NB4 (cell line): Measurements from ENCODE around the gene BAHD1.

Experiments used
- DNase-seq: peaks from one replicate; pipeline ENCODE4 v3.0.0; 2010; ENCODE audit warnings: low read depth
- H3K4me3 ChIP-seq: one replicate; pipeline ENCODE4 v1.5.1; 2011; ENCODE audit warnings: mild to moderate bottlenecking, low read depth, low read length, moderate library complexity
- CTCF ChIP-seq: IDR thresholded peaks from one replicate; pipeline ENCODE4 v1.5.1; 2012; ENCODE audit warnings: low read depth, low read length
- MAX ChIP-seq: IDR thresholded peaks from 2 replicates; pipeline ENCODE4 v1.6.1; 2011; ENCODE audit warnings: low read depth, low read length
- MYC ChIP-seq: IDR thresholded peaks from 2 replicates; pipeline ENCODE4 v1.6.1; 2011; ENCODE audit warnings: low read depth, low read length
- POLR2A ChIP-seq: IDR thresholded peaks from 2 replicates; pipeline ENCODE4 v1.6.1; 2011; ENCODE audit warnings: mild to moderate bottlenecking; ENCODE audit not compliant: insufficient read length; ENCODE audit errors: extremely low read depth

Gene BAHD1

GRCh38 chr15:40471808-40472150, 31.0 kb downstream of the BAHD1 start:
- no peak for TF ChIP-seq MAX
- TF ChIP-seq CTCF: no peak
- no peak for TF ChIP-seq MYC
- no peak for TF ChIP-seq POLR2A
- no peak for DNase-seq
- peak overlapping the region; percentile 67 for H3K4me3 ChIP-seq

GRCh38 chr15:40472171-40472727, 31.5 kb downstream of the BAHD1 start:
- H3K4me3 ChIP-seq: peak overlapping the region; percentile 67
- DNase-seq: no peak
- no peak for TF ChIP-seq MYC
- TF ChIP-seq MAX: no peak
- no peak for TF ChIP-seq CTCF
- no peak for TF ChIP-seq POLR2A

- no peak for TF ChIP-seq MYC
- TF ChIP-seq POLR2A: no peak
- no peak for TF ChIP-seq MAX
- TF ChIP-seq CTCF: no peak
- H3K4me3 ChIP-seq: no peak overlapping the region
- no peak for DNase-seq
These were observed 33.8 kb downstream of the BAHD1 start for GRCh38 chr15:40474581-40474980.

GRCh38 chr15:40477642-40478327, 37.0 kb downstream of the BAHD1 start:
- H3K4me3 ChIP-seq: no peak overlapping the region
- TF ChIP-seq CTCF (no peak), MAX (no peak), MYC (no peak), POLR2A (no peak)
- no peak for DNase-seq

GRCh38 chr15:40479024-40479423, 38.3 kb downstream of the BAHD1 start:
- H3K4me3 ChIP-seq: no peak overlapping the region
- DNase-seq: no peak
- TF ChIP-seq MAX: no peak
- no peak for TF ChIP-seq CTCF
- no peak for TF ChIP-seq POLR2A
- no peak for TF ChIP-seq MYC
